Glutamatergic neuron (in vitro differentiated cells): ENCODE data around the gene LSM4. TPM values are rescaled to one million over a fixed set of nuclear protein-coding genes. Genes with fewer than 3 reads are reported as not detected.

Experiments
- DNase-seq: peaks from one replicate; pipeline ENCODE4 v3.0.0; 2022
- H3K27ac Mint-ChIP-seq: one replicate; pipeline ENCODE4 v1.8.0; 2020; ENCODE audit warnings: mild to moderate bottlenecking, mixed read lengths, inconsistent platforms; ENCODE audit not compliant: unreplicated experiment
- H3K27me3 Mint-ChIP-seq: one replicate; pipeline ENCODE4 v1.8.0; 2020; ENCODE audit warnings: mild to moderate bottlenecking, moderate library complexity, mixed read lengths, inconsistent platforms; ENCODE audit not compliant: unreplicated experiment
- H3K36me3 Mint-ChIP-seq: one replicate; pipeline ENCODE4 v1.8.0; 2020; ENCODE audit warnings: mild to moderate bottlenecking, mixed read lengths, inconsistent platforms; ENCODE audit not compliant: unreplicated experiment
- H3K4me1 Mint-ChIP-seq: one replicate; pipeline ENCODE4 v1.8.0; 2020; ENCODE audit warnings: mild to moderate bottlenecking, low read depth, mixed read lengths, inconsistent platforms; ENCODE audit not compliant: unreplicated experiment
- H3K4me3 Mint-ChIP-seq: one replicate; pipeline ENCODE4 v1.8.0; 2020; ENCODE audit warnings: mild to moderate bottlenecking, mixed read lengths, inconsistent platforms; ENCODE audit not compliant: unreplicated experiment
- H3K9me3 Mint-ChIP-seq: one replicate; pipeline ENCODE4 v1.8.0; 2020; ENCODE audit warnings: mild to moderate bottlenecking, moderate library complexity, mixed read lengths, inconsistent platforms; ENCODE audit not compliant: unreplicated experiment
- total RNA-seq: library from RNA; stranded (reverse); fragmentation: NEBNext Ultra II Directional; extraction: Animal tissue kit (Norgen Biotek cat#: 25700); gene quantifications from one replicate; pipeline ENCODE4 v1.2.1, GENCODE V29; 2021; ENCODE audit not compliant: unreplicated experiment
- TF ChIP-seq, protein P1 (sequence below): fragments of 200-600 bp; sonication (generic); IDR thresholded peaks from one replicate; pipeline ENCODE4 v1.5.0; 2021; ENCODE audit not compliant: partially characterized antibody, unreplicated experiment

Gene LSM4
- total RNA-seq, 1 donor from 2014 or later = 137 TPM

DNA sequence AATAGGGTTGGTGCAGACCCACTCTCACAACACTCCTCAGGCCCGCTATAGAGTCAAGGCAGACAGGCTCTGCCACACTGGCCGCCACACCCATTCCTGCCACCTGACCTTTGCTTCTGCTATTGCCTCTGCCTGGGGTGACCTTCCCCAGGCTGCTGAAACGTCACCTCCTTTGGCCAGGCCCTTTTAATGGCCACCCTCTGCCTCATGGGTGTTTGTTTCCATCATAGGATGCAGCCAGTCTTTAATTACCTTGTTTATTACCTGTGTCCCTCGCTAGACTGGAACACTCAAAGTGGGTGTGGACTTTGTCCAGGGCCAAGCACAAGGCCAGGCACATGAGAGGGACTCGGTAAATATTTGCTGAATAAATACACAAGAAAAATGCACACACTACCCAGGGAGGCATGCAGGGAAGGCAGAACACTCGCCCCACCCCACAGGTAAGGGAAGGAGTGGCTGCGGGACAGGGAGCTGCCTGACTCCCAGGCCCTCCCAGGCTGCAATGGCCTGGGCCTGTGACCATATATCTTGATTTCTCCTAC, 3.2 kb downstream of the LSM4 start:
- TF ChIP-seq, protein P1, sequence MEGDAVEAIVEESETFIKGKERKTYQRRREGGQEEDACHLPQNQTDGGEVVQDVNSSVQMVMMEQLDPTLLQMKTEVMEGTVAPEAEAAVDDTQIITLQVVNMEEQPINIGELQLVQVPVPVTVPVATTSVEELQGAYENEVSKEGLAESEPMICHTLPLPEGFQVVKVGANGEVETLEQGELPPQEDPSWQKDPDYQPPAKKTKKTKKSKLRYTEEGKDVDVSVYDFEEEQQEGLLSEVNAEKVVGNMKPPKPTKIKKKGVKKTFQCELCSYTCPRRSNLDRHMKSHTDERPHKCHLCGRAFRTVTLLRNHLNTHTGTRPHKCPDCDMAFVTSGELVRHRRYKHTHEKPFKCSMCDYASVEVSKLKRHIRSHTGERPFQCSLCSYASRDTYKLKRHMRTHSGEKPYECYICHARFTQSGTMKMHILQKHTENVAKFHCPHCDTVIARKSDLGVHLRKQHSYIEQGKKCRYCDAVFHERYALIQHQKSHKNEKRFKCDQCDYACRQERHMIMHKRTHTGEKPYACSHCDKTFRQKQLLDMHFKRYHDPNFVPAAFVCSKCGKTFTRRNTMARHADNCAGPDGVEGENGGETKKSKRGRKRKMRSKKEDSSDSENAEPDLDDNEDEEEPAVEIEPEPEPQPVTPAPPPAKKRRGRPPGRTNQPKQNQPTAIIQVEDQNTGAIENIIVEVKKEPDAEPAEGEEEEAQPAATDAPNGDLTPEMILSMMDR = no peak
- H3K9me3 Mint-ChIP-seq = peaks cover 6% of the 10 kb centered on the region
- DNase-seq = no peak
- peaks cover 22% of the 10 kb centered on the region for H3K4me1 Mint-ChIP-seq
- H3K27ac Mint-ChIP-seq = no peak overlapping the region
- peaks cover 5% of the 10 kb centered on the region for H3K27me3 Mint-ChIP-seq
- H3K4me3 Mint-ChIP-seq = no peak overlapping the region
- no peaks in the 10 kb centered on the region for H3K36me3 Mint-ChIP-seq

DNA sequence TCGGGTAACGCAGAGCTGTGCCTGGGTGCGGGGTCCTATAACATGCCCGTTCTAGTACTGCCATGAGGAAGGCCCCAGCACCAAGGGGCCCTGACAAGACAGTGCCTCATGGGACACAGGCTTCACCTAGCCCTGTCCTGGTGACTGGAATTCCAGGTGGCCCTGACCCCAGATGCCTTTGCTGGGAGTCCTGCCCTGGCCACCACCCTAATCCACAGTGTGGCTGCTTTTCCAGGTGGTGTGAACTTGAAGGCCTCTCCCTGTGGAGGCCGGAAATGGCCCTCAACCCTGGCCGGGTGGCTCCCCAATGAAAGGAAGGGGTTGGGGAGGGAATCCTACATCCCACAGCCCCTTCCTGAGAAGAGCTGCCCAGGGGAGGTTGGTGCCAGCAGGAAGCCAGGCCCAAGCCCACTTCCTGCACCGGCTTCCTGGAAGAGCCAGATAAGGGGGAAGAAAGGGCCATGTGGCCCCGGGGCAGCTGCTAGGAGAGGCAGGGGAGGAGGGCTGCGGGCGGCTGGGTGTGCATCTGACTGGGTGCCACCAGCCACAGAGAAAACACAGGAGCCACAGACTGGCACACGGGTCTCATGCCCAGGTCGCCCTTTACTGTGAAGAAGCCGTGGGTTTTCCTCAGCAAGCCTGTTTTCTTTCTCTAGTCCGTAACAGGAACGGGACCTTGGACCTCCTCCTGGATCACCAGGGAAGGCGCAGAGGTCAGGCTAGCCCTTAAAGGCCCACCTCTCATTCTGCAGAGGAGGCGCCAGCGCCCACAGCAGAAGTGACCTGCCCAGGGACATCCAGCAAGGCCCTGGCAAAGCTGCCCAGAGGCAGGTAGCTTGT, 4.7 kb downstream of the LSM4 start:
- Mint-ChIP-seq H3K9me3 (peaks cover 3% of the 10 kb centered on the region), H3K27me3 (peaks cover 4% of the 10 kb centered on the region), H3K36me3 (no peaks in the 10 kb centered on the region), H3K4me1 (peaks cover 13% of the 10 kb centered on the region), H3K4me3 (no peak overlapping the region), H3K27ac (no peak overlapping the region)
- TF ChIP-seq, protein P1 = no peak
- no peak for DNase-seq

DNA sequence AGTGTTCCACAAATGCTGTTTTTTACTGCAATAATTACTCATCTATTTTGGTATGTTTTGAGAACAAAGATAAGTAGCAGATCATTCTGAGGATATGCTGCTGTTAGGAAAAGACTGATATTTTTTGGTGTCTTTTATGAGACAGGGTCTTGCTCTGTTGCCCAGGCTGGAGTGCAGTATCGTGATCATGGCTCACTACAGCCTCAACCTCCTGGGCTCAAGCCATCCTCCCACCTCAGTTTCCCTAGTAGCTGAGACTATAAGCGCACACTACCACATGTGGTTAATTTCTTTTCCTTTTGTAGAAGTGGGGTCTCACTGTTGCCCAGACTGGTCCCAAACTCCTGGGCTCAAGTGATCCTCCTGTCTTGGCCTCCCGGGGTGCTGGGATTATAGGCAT, 9.5 kb downstream of the LSM4 start:
- Mint-ChIP-seq H3K4me3 (no peak overlapping the region), H3K36me3 (no peaks in the 10 kb centered on the region), H3K9me3 (no peaks in the 10 kb centered on the region), H3K4me1 (no peaks in the 10 kb centered on the region), H3K27me3 (peaks cover 2% of the 10 kb centered on the region), H3K27ac (no peak overlapping the region)
- TF ChIP-seq, protein P1 = no peak
- no peak for DNase-seq

DNA sequence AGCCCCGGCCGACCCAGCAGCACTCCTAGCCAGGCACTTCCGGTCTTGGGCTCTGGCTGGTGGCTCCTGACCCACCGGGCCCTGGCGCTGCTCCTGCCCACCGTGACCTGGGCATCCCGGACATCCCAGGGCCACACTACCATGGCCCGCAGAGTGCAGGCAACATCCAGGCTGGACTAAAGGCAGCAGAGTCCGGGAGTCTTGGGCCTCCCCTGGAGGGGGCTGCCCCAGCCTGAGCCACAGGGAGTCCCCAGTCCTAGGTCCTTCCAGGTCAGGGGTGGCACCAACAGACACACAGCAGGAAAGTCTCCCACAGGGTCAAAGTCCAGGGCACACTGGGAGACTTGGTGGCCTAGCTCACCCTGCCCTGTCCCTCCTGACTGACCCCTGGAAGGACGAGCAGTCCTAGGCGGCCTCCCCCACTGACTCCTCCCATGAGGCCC, 10.8 kb downstream of the LSM4 start:
- H3K27ac Mint-ChIP-seq = no peak overlapping the region
- H3K27me3 Mint-ChIP-seq = peaks cover 2% of the 10 kb centered on the region
- no peaks in the 10 kb centered on the region for H3K36me3 Mint-ChIP-seq
- no peaks in the 10 kb centered on the region for H3K4me1 Mint-ChIP-seq
- no peak for DNase-seq
- TF ChIP-seq, protein P1 = no peak
- no peaks in the 10 kb centered on the region for H3K9me3 Mint-ChIP-seq
- no peak overlapping the region for H3K4me3 Mint-ChIP-seq

DNA sequence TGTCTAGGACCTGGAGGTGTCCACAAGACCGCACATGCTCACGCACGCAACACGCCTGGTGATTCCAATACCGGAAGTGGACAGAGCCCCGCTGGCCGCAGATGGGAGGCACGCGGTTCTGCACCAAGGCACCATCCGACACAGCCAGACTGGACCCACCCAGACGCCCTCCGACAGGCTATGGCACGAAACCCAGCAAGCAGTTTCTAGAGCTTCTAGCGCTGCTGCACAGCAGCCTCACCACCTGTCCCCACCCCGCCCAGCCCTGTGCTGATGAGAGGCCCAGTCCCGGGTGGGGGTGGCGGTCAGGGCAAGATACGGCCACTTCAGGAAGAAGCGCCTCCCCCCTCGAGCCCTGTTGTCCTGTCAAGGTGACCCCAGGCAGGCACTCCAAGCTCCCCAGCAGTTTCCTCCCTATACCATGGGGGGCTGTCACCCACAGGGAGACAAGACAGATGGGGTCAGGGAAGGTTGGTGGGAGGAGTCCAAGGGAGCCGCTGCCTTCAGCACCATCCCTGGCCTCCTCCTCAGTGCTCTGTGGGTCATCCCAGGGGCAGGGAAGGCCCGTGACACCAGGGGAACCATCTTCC, 11.3 kb downstream of the LSM4 start:
- H3K4me3 Mint-ChIP-seq = no peak overlapping the region
- no peak overlapping the region for H3K27ac Mint-ChIP-seq
- no peaks in the 10 kb centered on the region for H3K9me3 Mint-ChIP-seq
- H3K4me1 Mint-ChIP-seq = peaks cover 2% of the 10 kb centered on the region
- H3K36me3 Mint-ChIP-seq = no peaks in the 10 kb centered on the region
- peaks cover 2% of the 10 kb centered on the region for H3K27me3 Mint-ChIP-seq
- no peak for DNase-seq
- TF ChIP-seq, protein P1 = no peak
